HG02840 (cell line): ENCODE measurements around the gene ZIC5.

ENCODE experiments used
- ATAC-seq: cut with Tn5 transposase; IDR thresholded peaks from one replicate; pipeline ENCODE4 v1.9.1; 2021; ENCODE audit warnings: mild to moderate bottlenecking, moderate library complexity, moderate number of reproducible peaks; ENCODE audit not compliant: unreplicated experiment, low FRiP score

The ZIC5 gene

DNA sequence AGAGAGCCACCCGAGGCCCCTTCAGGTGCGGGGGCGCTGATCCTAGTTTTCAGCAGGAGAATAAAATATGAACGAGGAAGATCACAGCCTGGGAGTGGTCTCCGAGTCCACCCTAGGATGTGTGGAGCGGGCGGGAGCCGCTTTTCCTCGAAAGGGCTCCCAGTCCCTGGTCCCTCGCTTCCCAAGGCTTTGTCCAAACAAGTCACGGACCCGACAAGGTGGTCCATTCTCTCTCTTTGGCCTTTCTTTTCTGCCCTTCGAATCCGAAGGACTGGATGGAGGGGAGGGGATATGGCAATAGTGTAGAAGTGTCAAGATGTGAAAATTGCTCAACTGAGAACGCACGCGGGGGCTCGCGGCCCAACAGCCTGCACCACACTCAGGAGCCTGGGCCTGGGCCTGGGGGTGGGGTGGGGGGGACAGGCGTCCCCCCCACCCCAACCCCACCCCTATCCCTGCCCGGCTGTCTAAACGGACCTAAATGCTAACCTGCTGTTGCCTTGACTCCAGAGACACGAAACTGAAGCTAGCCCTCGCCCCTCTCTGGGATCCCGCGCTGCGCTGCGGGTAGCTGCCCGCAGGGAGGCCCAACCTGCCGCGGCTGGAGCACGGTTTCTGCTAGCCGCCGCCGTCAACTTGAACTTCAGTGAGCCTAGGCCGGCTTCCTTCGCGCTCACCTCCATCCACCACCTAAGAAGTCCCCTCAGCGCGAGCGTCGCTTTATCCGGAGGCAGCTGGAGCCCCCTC is 17.1 kb upstream of the ZIC5 start:
- no peak for ATAC-seq

DNA sequence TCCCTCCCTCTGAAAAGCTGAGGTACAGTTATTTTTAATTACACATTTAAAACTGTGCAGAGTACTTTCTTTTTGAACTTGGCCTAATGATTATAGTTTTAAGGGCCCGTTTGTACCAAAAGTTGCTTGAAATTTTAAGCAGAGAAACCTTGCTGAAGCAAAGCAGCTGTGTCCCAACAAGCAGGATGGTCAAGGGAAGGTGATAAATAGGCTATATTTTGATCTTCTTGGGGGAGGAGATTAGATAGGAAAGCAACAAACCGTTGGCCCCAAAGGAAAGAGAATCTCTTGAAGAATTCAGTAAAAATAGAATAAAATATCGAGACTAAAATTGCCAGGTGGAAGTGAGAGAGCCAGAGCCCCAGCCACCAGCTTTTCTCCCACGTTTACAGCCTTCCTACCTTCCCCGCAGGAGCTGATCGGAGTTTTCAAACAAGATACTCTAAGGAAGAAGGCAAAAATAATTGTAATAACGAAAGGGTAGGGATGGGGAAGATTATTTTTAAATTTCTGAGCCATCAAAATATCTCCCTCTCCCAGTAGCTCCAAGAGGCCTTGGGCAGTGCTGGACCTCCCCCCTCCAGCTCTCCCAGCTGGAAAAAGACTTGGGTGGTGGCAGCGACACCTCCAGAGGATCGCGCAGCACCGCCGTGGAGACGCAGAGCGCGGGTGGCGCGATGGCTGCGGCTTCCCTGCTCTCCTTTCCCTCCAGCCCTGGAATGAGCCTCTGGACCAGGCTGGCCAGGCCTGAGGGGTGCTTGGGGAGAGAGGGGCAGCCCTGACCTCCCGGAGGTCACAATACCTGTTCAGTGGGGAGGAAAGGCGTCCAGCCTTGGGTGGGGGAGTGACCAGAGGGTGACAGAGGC is 15.8 kb upstream of the ZIC5 start:
- ATAC-seq, result no peak

DNA sequence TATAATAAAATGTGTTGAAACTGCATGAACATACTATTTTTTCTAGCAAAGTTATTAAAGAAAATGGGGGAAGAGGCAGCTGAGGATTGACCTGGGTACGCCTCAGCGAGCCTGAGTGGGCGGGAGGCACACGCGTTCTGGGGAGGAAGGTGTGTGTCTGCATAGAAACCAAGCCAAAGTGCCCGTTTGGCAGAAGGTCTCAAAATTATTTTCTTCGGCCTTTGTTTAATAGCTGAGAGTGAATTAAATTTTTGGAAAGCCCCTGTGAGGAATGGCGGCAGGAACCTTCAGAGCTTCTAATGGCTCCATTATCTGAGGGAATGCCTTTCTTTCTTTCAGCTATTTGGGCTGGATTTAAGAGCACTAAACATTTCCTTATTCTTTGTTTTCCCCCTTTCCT is 15.2 kb upstream of the ZIC5 start:
- ATAC-seq, result no peak

DNA sequence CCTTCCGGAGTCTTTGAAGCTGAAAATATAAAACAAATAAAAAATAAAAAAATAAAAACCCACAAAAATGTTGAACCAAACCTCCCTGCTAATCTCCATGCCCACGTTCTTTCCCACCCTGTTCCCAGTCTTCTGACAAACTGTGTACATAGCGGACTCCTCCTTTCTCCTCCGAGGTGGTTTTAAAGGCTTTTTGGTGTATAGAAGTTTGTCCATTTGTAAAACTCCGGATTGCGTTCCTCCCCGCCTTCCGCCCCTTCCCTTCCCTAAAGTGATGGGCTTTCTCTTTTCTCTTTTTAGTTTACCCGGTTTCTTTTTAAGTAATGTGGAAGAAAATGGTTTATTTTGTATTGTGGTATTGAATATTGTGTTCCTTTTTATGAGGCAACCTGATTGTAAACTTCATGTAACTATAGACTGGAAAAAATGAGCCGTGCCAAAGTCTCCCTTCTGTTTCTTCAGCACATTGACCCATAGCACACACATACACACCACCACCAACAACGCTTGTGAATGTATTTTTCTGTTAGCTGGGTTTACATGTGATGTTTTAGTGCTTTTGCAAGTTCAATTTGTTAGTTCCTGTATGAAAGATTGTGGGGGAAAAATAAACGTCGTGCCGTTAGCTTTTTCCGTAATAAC is 14.4 kb upstream of the ZIC5 start:
- no peak for ATAC-seq

DNA sequence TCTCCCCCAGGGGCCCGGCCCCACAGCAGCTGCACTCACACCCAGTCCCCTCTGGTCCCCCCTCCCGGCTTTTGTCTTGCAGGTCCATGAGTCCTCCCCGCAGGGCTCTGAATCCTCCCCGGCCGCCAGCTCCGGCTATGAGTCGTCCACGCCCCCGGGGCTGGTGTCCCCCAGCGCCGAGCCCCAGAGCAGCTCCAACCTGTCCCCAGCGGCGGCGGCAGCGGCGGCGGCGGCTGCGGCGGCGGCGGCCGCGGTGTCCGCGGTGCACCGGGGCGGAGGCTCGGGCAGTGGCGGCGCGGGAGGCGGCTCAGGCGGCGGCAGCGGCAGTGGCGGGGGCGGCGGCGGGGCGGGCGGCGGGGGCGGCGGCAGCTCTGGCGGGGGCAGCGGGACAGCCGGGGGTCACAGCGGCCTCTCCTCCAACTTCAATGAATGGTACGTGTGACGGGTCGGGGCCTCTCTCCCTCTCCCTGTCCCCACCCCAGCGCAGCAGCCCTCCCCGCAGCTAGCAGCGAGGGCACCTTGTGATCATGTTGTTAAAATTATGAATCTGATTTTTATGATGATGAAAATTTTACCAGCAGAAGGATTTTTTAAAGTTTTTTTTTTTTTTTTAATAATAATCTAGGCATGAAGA is 13.8 kb upstream of the ZIC5 start:
- ATAC-seq, result no peak

DNA sequence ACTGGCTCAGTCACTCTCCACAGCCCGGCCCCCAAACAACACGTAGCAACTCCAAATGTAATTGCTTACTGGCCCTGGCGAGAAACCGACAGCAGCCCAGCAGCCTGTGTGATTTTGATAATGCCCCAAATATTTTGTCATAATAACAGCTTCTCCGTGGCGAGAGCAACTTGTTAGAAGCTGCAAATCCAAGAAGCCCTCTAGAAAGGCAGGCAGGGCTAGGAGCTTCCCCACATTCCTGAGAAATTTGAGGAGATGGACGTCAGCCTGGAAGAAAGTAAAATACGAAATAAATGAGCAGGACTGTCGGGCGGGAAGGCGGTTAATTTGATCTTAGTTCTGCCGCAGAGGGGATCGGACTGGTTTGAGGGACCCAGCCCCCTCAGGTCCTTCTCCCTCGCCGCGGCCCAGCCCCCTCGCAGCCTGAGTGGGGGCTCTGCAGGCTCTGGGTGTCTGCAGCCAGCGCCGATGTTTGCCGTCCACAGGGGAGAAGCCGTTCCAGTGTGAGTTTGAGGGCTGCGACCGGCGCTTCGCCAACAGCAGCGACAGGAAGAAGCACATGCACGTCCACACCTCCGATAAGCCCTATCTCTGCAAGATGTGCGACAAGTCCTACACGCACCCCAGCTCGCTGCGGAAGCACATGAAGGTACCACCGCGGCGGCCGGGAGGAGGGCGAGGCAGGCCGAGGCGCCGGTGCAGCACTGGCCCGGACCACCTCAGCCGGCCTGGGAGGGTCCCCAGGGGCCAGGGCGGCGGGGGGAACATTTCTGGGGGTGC is 13.1 kb upstream of the ZIC5 start:
- no peak for ATAC-seq

DNA sequence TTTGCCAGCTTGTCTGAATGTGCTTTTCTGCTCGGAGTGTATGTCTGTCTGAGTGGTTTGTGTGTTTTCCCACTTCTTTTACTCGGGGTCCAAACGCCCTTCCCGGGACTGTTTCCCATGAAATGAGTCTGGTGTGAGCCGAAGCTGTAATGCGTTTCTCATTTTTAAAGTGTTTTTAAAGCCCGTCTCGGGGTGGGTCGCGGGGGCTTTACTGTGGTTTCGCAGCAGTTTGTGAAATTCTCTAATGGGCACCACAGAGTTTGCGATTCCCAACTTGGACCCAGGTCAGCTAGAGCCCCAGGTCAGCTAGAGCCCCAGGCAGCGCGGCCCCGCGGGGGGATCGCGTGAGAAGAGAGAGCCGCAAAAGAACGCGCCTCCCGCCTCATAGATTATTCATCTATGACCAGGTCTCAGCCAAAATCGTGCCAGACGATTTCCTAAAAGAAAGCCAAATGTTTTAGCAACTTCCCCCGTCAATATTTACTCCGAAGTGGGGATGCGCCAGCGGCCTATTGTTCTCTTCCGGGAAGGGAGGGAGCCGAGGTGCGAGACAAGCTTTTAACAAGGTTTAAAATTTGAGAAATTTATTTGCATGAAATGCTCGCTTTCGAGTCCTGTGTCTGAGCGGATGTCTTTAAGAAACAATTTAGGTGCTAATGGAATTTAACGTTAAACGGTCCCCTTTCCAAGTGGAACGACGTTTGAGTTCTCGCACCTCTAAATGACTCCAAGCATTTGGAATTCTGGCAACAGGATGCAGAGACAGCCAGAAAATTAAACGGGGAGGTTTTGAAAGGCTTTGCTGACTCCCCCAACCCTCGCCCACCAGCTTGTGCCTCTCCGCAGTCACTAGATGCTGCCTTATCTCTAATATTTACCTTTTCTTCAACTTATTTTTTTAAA is 12.2 kb upstream of the ZIC5 start:
- ATAC-seq, result no peak

DNA sequence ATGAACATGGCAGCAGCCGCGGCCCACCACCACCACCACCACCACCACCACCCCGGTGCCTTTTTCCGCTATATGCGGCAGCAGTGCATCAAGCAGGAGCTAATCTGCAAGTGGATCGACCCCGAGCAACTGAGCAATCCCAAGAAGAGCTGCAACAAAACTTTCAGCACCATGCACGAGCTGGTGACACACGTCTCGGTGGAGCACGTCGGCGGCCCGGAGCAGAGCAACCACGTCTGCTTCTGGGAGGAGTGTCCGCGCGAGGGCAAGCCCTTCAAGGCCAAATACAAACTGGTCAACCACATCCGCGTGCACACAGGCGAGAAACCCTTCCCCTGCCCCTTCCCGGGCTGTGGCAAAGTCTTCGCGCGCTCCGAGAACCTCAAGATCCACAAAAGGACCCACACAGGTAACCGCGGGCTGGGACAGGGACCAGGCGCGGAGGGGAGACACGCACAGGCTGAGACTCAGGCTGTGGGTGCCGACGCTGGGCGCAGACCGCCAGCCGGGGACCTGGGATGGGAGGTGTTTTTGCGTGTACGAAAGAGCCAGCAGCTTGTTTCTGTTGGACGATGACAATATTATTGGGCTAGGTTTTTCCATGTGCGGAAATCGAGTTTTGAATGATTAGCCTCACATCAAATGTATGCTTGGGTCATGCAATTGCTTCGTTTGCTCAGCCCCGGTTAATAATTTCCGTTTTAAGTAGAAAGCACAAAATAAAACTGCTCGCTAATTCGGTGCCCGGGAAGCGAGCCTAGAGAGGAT is 11.3 kb upstream of the ZIC5 start:
- ATAC-seq, result no peak

DNA sequence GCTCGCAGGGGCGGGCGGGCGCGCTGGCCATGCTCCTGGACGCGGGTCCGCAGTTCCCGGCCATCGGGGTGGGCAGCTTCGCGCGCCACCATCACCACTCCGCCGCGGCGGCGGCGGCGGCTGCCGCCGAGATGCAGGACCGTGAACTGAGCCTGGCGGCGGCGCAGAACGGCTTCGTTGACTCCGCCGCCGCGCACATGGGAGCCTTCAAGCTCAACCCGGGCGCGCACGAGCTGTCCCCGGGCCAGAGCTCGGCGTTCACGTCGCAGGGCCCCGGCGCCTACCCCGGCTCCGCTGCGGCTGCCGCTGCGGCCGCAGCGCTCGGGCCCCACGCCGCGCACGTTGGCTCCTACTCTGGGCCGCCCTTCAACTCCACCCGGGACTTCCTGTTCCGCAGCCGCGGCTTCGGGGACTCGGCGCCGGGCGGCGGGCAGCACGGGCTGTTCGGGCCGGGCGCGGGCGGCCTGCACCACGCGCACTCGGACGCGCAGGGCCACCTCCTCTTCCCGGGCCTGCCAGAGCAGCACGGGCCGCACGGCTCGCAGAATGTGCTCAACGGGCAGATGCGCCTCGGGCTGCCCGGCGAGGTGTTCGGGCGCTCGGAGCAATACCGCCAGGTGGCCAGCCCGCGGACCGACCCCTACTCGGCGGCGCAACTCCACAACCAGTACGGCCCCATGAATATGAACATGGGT is 10.6 kb upstream of the ZIC5 start:
- no peak for ATAC-seq

DNA sequence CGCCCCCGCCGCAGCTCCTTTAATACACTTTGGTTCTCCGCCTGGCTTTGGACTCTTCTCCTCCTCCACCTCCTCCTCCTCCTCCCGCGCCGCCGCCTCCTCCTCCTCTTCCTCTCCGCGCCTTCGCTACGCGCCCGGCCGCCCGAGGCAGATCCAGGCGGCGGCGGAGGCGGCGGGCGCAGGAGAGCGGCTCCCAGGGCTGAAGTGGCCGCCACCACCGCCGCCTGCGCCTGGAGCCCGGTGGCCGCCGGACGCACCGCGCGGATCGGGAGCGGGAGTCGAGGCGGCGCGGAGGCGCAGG is 10.1 kb upstream of the ZIC5 start, which contains the start of gene ZIC2:
TSS of gene ZIC2 (plus strand) at position 50 of the 301 bp plus-strand sequence. CDS start 281 bp downstream, outside the sequence.
- no peak for ATAC-seq

DNA sequence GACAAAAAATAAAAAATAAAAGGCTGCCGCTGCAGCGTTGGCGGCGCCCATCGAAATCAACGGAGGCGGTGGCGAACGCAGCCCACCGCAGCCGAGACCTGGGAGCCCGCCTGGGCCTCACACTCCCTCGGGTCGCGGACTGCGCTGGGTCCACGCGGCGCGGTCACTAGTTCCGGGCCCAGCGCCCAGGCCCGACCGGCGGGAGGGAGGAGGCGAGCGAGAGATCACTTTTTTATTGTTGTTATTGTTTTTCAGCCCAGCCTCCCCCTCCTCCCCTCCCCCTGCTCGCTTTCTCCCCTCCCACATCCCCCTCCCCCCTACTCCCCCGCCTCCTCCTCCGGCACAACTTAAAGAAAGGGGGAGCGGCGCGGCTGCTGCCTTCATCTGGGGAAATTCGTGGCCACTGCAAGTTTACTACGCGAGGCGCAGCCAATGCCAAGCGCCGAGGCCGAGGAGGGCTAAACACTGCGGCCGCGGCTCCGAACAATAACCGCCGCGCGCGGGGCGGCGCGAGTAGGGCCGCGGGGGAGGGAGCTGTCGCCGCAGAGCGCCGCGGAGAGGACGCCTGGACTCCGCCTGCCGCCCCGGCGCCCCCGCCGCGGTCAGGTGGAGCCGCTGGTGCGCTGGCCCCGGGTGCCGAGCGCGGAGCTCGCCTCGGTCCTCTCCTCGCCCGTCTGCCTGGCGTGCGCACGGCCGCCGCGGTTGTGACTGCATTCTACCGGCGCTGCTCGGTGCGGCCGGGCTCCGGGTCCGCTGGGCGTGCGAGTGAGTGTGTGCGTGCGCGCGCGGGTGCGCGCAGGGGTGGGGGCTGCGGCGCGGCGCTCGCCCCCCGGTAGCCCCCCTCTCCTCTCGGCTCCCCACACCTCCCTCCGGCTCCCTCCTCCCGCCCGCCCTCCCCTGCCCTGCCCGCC is 9.5 kb upstream of the ZIC5 start:
- no peak for ATAC-seq

DNA sequence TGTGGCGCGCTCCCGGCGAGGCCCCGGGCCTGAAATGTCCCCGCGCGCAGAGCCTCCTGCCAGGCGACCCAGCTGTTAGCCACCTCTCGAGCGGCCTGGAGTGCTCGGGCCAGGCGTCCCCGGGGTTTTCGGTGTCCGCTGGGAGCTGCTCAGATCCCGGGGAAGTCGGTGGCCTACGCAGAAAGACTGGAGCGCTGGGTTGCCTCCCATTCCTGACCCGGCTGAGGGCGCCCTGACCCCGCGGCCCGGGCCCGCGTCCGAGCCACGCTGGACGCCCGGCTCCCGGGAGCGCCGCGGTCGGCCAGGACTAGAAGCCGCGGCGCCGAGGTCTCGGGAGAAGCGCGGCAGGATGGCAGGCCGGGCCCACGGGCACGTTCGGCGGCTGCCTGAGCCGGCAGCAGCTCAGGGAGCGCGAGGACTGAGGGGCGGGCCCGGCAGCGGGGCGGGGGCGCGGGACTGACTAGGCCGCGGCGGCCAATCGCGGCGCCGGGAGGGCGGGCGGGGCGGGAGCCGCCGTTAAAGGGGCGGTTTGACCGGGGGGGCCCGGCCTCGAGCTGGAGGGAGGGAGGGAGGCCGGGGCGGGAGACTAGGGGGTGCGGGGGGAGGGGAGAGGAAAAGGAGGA is 8.7 kb upstream of the ZIC5 start:
- ATAC-seq, result no peak

DNA sequence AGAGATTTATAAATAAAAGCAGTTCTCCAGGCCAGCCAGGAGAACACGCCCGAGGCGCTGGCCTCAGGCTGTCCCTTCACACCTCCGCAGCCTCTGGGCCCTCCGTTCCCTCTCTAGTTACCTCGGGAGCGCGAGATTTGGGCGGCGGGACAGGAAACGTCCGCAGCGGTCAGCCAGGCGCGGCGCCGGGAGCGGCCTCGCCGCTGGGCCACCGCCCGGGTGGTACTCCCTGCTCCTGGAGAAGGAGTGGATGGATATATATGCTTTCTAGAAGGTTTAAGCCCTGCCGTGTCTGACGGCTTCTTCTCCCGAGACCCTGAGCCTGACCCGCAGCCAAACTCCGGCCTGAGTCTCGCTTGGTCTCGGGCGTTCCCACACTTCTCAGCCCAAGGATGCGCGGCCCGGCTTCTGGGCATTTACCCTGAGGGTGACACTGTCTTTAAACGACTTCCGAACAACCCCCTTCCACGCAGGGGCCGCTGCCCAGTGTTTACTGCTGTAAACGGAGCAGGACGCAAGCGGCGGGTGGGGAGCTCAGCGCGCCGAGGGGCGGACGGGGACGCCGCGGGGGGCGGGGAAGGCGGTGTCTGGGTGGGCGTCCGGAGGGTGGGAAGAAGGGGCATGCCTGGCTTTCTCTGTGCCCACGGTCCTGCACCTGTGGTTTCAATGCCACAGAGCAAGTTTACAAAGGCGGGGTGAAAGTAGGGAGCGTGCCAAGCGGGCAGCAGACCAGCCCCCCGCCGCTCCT is 8.1 kb upstream of the ZIC5 start:
- no peak for ATAC-seq

DNA sequence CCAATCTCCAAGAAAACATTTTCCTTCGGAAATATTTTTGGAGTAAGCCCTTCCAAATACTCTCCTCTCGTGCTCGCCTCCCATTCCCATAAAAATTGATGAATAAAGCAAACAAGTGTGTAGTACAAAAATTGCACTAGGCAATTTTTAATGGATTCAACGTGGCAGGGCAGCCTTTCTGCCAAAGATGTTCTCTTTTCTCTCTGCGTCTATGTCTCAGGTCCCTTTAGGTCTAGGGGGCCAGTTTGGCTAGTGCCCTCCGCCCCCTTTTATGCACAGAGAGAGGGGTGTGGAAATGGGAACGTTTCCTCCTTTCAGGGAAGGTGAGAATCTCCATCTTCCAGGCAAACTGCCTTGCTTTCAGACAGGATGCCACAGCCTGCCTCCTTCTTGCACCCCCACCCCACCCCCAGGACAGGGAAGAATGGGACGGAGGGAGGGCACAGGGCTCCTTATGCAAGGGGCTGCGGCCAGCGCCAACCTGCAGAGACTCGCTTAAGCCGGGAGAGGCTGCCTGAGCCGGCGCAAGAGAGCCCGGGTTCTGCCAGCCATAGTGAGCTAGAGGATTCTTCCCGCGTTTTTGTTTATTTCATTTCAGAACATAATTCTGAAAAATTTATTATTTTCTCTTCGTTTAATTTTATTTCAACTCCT is 7.4 kb upstream of the ZIC5 start:
- ATAC-seq, result no peak
